ENCODE data around the gene WNT7B. TPM values are rescaled to one million over a fixed set of nuclear protein-coding genes. Genes with fewer than 3 reads are reported as not detected.

Gene WNT7B
- total and polyA plus RNA-seq, 2 donors (not counting 1 experiment from before 2014, with no cell fraction given) = 0.22 to 0.67 TPM

- intact Hi-C loops (cut with micrococcal nuclease) = no loop called here
- Histone ChIP-seq H3K27me3 (replicated peaks in 1 of 4; ENCODE audit: control extremely low read depth in 1 of 4, control insufficient read depth in 3 of 4, insufficient read depth in 4 of 4, low read length in 3 of 4) (peaks cover 0 to 13% (median 0%) of the 10 kb centered on the region in 4 experiments), H2AFZ (ENCODE audit: insufficient read depth, low read depth, low read length, poor library complexity, severe bottlenecking) (peak overlapping the region; percentile 54), H3K36me3 (replicated peaks in 1 of 2; ENCODE audit: control extremely low read depth in 1 of 2, control insufficient read depth in 1 of 2, extremely low read depth in 1 of 2, insufficient read depth in 2 of 2, low read length in 1 of 2) (no peaks in the 10 kb centered on the region), H4K20me1 (ENCODE audit: control insufficient read depth, insufficient read depth, low read length, poor library complexity, severe bottlenecking) (no peaks in the 10 kb centered on the region), H3K27ac (ENCODE audit: low read length in 2 of 2) (no peak overlapping the region), H3K9me3 (ENCODE audit: control extremely low read depth in 1 of 3, control insufficient read depth in 2 of 3, insufficient read depth in 1 of 3, low read length in 2 of 3) (peaks cover 0 to 2% (median 0%) of the 10 kb centered on the region in 3 donors), H3K79me2 (ENCODE audit: control insufficient read depth, insufficient read depth, low read length) (no peaks in the 10 kb centered on the region), H3K9ac (ENCODE audit: low read length) (no peak overlapping the region), H3K4me2 (replicated peaks; ENCODE audit: low read depth, low read length, poor library complexity, severe bottlenecking) (no peak overlapping the region), H3K4me3 (ENCODE audit: control extremely low read depth in 1 of 5, extremely low read depth in 1 of 5, insufficient read depth in 1 of 5, low read depth in 2 of 5, low read length in 4 of 5) (no peak overlapping the region), H3K4me1 (ENCODE audit: control insufficient read depth in 2 of 2, insufficient read depth in 2 of 2, low read length in 2 of 2) (peaks cover 3 to 10% of the 10 kb centered on the region in 2 donors)
- H3K27me3 Mint-ChIP-seq = no peaks in the 10 kb centered on the region
- H3K9me3 Mint-ChIP-seq (ENCODE audit: insufficient read depth) = peaks cover 2% of the 10 kb centered on the region
- peaks cover 6% of the 10 kb centered on the region for H3K4me1 Mint-ChIP-seq
- 46% methylated on average over 15 of the region's 19 CpGs for WGBS (ENCODE audit: insufficient coverage)
- H3K4me3 Mint-ChIP-seq = no peak overlapping the region
- TF ChIP-seq EZH2 (IDR thresholded peaks at IDR 0.05; ENCODE audit: borderline replicate concordance, insufficient read depth, low read depth, low read length, poor library complexity, severe bottlenecking) = no peak
- no peak for TF ChIP-seq CTCF (IDR thresholded peaks at IDR 0.05)
- POLR2A ChIA-PET = no interaction called here
- DNase-seq = no peak
- H3K27ac Mint-ChIP-seq = no peak overlapping the region
- CTCF ChIA-PET = interaction anchor here (1.4 to 20.6 kb wide), 4 partner anchors 8 to 112 kb away, joined by 4 to 533 read pairs (median 61); no protein-coding TSS in a partner anchor
- ATAC-seq (ENCODE audit: low read depth) = no peak
Observed at GRCh38 chr22:46004105-46004866, 27.3 kb upstream of the WNT7B start.

Data from B cell (primary cell).